ENCODE data around the gene RILPL1.

Gene RILPL1

DNA sequence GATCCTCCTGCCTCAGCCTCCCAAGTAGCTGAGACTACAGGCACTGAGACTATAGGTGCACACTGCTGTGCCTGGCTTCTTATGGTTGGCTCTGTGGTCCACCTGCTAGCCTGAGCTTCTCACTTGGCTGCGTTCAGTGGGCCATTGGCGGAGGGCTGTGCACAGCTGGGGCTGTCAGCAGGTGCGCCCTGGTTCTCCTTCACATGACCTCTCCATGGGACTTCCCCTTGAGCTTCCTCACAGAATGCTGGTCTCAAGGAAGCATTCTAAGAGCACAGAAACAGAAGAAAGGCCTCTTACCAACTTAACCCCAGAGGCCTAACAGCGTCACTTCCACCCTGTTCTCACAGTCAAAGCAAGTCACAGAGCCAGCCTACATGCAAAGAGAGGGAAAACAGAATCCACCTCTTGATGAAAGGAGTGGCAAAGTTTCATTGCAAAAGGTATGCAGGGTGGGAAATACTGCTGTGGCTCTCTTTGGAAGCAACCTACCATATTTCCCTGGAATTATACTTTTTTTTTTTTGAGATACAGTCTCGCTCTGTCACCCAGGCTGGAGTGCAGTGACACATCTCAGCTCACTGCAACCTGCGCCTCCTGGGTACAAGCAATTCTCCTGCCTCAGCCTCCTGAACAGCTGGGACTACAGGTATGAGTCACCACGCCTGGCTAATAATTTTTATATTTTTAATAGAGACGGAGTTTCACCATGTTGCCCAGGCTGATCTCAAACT, 106.3 kb downstream of the RILPL1 start:
- H3K4me3 ChIP-seq (ENCODE audit: low read depth, low read length) = no peak overlapping the region
- ChIA-PET POLR2A (interaction anchor here (0.6 kb wide), 1 partner anchor 901 kb away, joined by 3 read pairs; no protein-coding TSS in a partner anchor), CTCF (no interaction called here)
- no peak for DNase-seq (ENCODE audit: low read depth, low spot score)
- no peak for TF ChIP-seq CTCF (IDR thresholded peaks at IDR 0.05; ENCODE audit: insufficient read depth, low read length, missing control alignments)

DNA sequence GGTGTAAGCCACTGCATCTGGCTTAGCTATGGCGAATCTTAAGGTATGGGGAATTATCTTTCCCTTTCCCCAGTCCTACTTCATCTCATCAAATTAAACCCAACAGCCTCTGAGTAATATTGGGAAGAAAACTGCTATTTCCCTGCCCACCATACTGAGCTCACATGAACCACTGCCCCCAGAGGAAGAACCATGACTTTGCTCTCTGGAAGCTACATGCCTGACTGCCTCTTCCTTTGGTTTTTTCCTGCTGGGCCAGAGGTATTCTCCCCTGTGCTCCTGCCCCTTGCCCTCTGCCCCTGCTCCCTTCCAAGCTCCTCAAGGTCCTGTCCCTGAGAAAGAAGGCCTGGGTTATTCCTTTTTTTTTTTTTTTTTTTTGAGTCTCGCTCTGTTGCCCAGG, 112.2 kb downstream of the RILPL1 start:
- no peak for TF ChIP-seq CTCF (IDR thresholded peaks at IDR 0.05; ENCODE audit: insufficient read depth, low read length, missing control alignments)
- DNase-seq (ENCODE audit: low read depth, low spot score) = no peak
- ChIA-PET POLR2A (no interaction called here), CTCF (interaction anchor here (1.0 to 2.2 kb wide), 3 partner anchors 11 to 161 kb away, joined by 3 to 5 read pairs (median 5); no protein-coding TSS in a partner anchor)
- H3K4me3 ChIP-seq (ENCODE audit: low read depth, low read length) = no peak overlapping the region
